ENCODE data around the gene EXOSC1.
"Not testable (repeated sequence)": the region's sequence is repeated elsewhere in the genome, so short reads cannot be mapped to it uniquely, and the experiment has no call there.

The EXOSC1 gene

GRCh38 chr10:97459111-97459510 lies 13.3 kb upstream of the EXOSC1 start:
- DNase-seq (ENCODE audit: low spot score): no peak

- DNase-seq (ENCODE audit: low spot score): no peak
These were observed 10.9 kb upstream of the EXOSC1 start for GRCh38 chr10:97456686-97457065.

GRCh38 chr10:97456034-97456685 lies 10.4 kb upstream of the EXOSC1 start:
- no peak for DNase-seq (ENCODE audit: low spot score)

GRCh38 chr10:97454330-97455036 lies 8.7 kb upstream of the EXOSC1 start:
- DNase-seq (ENCODE audit: low spot score): no peak

GRCh38 chr10:97452352-97452751 lies 6.5 kb upstream of the EXOSC1 start:
- DNase-seq (ENCODE audit: low spot score): no peak

- DNase-seq (ENCODE audit: low spot score): no peak
These were observed 5.8 kb upstream of the EXOSC1 start for GRCh38 chr10:97451605-97452004.

GRCh38 chr10:97450828-97451227 lies 5.0 kb upstream of the EXOSC1 start:
- DNase-seq (ENCODE audit: low spot score): no peak

GRCh38 chr10:97445357-97445721 lies 467 bp downstream of the EXOSC1 start:
- no peak for DNase-seq (ENCODE audit: low spot score)

- no peak for DNase-seq (ENCODE audit: low spot score)
These were observed 1.6 kb downstream of the EXOSC1 start for GRCh38 chr10:97444212-97444611.

- DNase-seq (ENCODE audit: low spot score): no peak
These were observed 3.5 kb downstream of the EXOSC1 start for GRCh38 chr10:97442277-97442676.

GRCh38 chr10:97435211-97435610 lies 10.6 kb downstream of the EXOSC1 start:
- DNase-seq (ENCODE audit: low spot score): no peak

- no peak for DNase-seq (ENCODE audit: low spot score)
These were observed 11.2 kb downstream of the EXOSC1 start for GRCh38 chr10:97434557-97434956.

- no peak for DNase-seq (ENCODE audit: low spot score)
These were observed 11.8 kb downstream of the EXOSC1 start for GRCh38 chr10:97434055-97434454.

- DNase-seq (ENCODE audit: low spot score): no peak
These were observed 17.2 kb downstream of the EXOSC1 start for GRCh38 chr10:97428572-97428981.

GRCh38 chr10:97427571-97428179 lies 18.1 kb downstream of the EXOSC1 start:
- DNase-seq (ENCODE audit: low spot score): no peak

- no peak for DNase-seq (ENCODE audit: low spot score)
These were observed 18.8 kb downstream of the EXOSC1 start for GRCh38 chr10:97426776-97427570.

GRCh38 chr10:97425964-97426775 lies 19.6 kb downstream of the EXOSC1 start, which contains the start of gene PGAM1:
TSS of gene PGAM1 (plus strand) at chr10:97426191. CDS start at chr10:97426308, 117 bp downstream.
- peak; percentile 95 for DNase-seq (ENCODE audit: low spot score)

GRCh38 chr10:97423757-97424098 lies 22.1 kb downstream of the EXOSC1 start:
- not testable (repeated sequence) for DNase-seq (ENCODE audit: low spot score)

- no peak for DNase-seq (ENCODE audit: low spot score)
These were observed 29.2 kb downstream of the EXOSC1 start for GRCh38 chr10:97416565-97416964.

- DNase-seq (ENCODE audit: low spot score): no peak
These were observed 32.9 kb downstream of the EXOSC1 start for GRCh38 chr10:97412891-97413304.

GRCh38 chr10:97411406-97411805 lies 34.4 kb downstream of the EXOSC1 start:
- DNase-seq (ENCODE audit: low spot score): no peak

Data from pons (tissue), 1 donor.